A549 treated with GW870086 at 1 μM for 4 hours (cell line): ENCODE data around the gene C12orf54. TPM values are rescaled to one million over a fixed set of nuclear protein-coding genes. Genes with fewer than 3 reads are reported as not detected.

Experiments used
- total RNA-seq: library from RNA; stranded (reverse); fragments of 200-300 nt; extraction: Qiagen RNA extraction; gene quantifications from 5 replicates; pipeline ENCODE4 v1.2.3, GENCODE V29; 2022; ENCODE audit warnings: low read depth

The C12orf54 gene
- not detected in 5 replicates for total RNA-seq

GRCh38 chr12:48482198-48482597 lies at the start of gene C12orf54:
Gene C12orf54, plus strand, starts transcription at chr12:48482498. Its CDS starts 799 bp downstream, at chr12:48483297.

GRCh38 chr12:48472259-48472658 lies 10.0 kb upstream of the C12orf54 start, which contains the start of gene ANP32D:
Gene ANP32D, plus strand, starts transcription at chr12:48472559. Its CDS starts 106 bp downstream, at chr12:48472665.

DNA sequence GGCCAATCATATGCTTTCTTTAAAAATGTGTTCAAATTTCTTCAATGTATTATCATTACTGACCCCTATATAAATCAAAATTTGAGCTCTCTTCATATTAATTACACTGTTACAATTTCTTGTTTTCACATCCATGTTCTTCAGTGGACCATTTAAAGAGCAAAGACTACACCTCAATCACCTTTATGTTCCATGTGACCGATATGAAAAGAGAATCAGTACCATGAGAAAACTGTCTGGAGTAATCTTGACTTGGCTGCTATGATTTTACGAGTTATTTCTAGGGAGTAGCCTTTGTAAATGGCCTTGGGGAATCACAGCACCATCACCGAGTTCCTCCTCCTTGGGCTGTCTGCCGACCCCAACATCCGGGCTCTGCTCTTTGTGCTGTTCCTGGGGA lies 43.0 kb downstream of the C12orf54 start, which contains the start of gene OR8S1:
Gene OR8S1 (plus strand): TSS at position 301 of the 400 bp plus-strand sequence. CDS start 0 bp downstream, at position 301.

Other genes starting within 250 kb of the C12orf54 start
- 4.8 to 8.1 TPM (median 5.7 TPM) in 5 replicates for gene ZNF641, start 131.6 kb upstream of the C12orf54 start, total RNA-seq
- gene ANP32D, start 9.9 kb upstream of the C12orf54 start, total RNA-seq: not detected in 5 replicates
- gene OR8S1, start 43.1 kb downstream of the C12orf54 start, total RNA-seq: not detected in 5 replicates
- gene LALBA, start 87.5 kb downstream of the C12orf54 start, total RNA-seq: not detected in 5 replicates
- 36.2 to 49.6 TPM (median 38.7 TPM) in 5 replicates for gene KANSL2, start 199.7 kb downstream of the C12orf54 start, total RNA-seq
- gene CCNT1, start 234.2 kb downstream of the C12orf54 start, total RNA-seq: 11.5 to 14.8 TPM (median 14.1 TPM) in 5 replicates